ENCODE measurements around the gene FIBP. TPM values are rescaled to one million over a fixed set of nuclear protein-coding genes. Genes with fewer than 3 reads are reported as not detected.

The FIBP gene
- total RNA-seq, 2 experiments from 2014 or later, result 80.4 to 89.0 TPM

GRCh38 chr11:65870307-65870658, 18.0 kb downstream of the FIBP start:
- H3K27me3 Mint-ChIP-seq (ENCODE audit: low read depth), result peaks cover 5% of the 10 kb centered on the region
- peaks cover 52% of the 10 kb centered on the region for H3K4me1 Mint-ChIP-seq (ENCODE audit: low read depth)
- ChIA-PET CTCF (interaction anchor here (1.6 to 18.4 kb wide), 3 partner anchors 10 to 158 kb away, joined by 3 to 584 read pairs (median 90); partner anchors contain the start of genes CCDC85B, CTSW, FIBP and KAT5), POLR2A (interaction anchor here (2.2 to 6.6 kb wide), 3 partner anchors 10 to 18 kb away, joined by 10 to 143 read pairs (median 20); partner anchors contain the start of genes CFL1, CTSW and MUS81)
- H3K27ac Mint-ChIP-seq, result peak overlapping the region; percentile 64
- H3K9me3 Mint-ChIP-seq (ENCODE audit: insufficient read depth), result no peaks in the 10 kb centered on the region
- peaks cover 20% of the 10 kb centered on the region for H3K36me3 Mint-ChIP-seq (ENCODE audit: low read depth)
- no peak overlapping the region for H3K4me3 Mint-ChIP-seq
- no peak for ATAC-seq
- DNase-seq, result no peak

DNA sequence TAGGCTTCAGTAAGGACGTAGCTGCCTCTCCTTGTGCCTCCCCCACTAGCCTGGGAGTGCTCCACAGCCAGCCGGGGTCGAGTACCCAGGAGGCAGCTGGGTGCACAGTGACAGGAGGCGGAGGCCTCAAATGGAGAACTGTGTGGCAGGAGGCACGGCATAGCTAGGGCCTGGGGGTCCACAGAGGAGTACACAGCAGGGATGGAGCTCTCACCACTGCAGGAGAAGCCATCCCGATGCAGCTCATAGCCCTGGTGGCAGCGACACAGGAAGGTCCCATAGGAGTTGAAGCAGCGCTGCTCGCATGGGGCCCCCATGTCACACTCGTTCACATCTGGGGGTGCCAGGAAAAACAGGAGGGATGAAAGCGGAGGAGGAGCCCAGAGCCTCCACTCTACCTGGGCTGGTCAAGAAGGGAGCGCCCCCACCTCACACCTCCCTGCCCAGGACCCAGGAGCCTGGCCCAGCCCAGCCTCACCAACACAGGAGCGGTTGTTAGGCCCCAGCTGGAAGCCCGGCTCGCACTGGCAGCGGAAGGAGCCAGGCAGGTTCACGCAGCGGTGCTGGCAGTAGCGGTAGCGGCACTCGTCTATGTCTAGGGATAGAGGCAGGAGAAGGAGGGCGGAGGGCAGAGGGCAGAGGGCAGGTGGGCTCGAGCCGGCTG, 18.5 kb downstream of the FIBP start:
- ChIA-PET POLR2A (interaction anchor here (1.3 to 6.6 kb wide), 4 partner anchors 9 to 21 kb away, joined by 6 to 143 read pairs (median 14); partner anchors contain the start of genes CCDC85B, CFL1, CTSW and MUS81), CTCF (interaction anchor here (1.4 to 18.4 kb wide), 3 partner anchors 10 to 176 kb away, joined by 3 to 584 read pairs (median 90); partner anchors contain the start of genes CCDC85B, CTSW, FIBP and MUS81)
- Mint-ChIP-seq H3K4me1 (ENCODE audit: low read depth) (peaks cover 56% of the 10 kb centered on the region), H3K4me3 (no peak overlapping the region), H3K27me3 (ENCODE audit: low read depth) (peaks cover 5% of the 10 kb centered on the region), H3K27ac (no peak overlapping the region), H3K36me3 (ENCODE audit: low read depth) (peaks cover 24% of the 10 kb centered on the region), H3K9me3 (ENCODE audit: insufficient read depth) (no peaks in the 10 kb centered on the region)
- ATAC-seq, result no peak
- DNase-seq, result no peak

- DNase-seq, result no peak
- ATAC-seq, result no peak
- peaks cover 5% of the 10 kb centered on the region for H3K27me3 Mint-ChIP-seq (ENCODE audit: low read depth)
- H3K27ac Mint-ChIP-seq, result no peak overlapping the region
- peaks cover 28% of the 10 kb centered on the region for H3K36me3 Mint-ChIP-seq (ENCODE audit: low read depth)
- ChIA-PET CTCF (interaction anchor here (1.4 to 18.4 kb wide), 3 partner anchors 9 to 177 kb away, joined by 3 to 584 read pairs (median 90); partner anchors contain the start of genes CCDC85B, CTSW, FIBP and MUS81), POLR2A (interaction anchor here (1.3 to 6.6 kb wide), 3 partner anchors 9 to 22 kb away, joined by 6 to 143 read pairs (median 9); partner anchors contain the start of genes CCDC85B, CFL1 and MUS81)
- no peak overlapping the region for H3K4me3 Mint-ChIP-seq
- H3K4me1 Mint-ChIP-seq (ENCODE audit: low read depth), result peaks cover 56% of the 10 kb centered on the region
- no peaks in the 10 kb centered on the region for H3K9me3 Mint-ChIP-seq (ENCODE audit: insufficient read depth)
Measured at GRCh38 chr11:65868907-65869306, 19.4 kb downstream of the FIBP start.

DNA sequence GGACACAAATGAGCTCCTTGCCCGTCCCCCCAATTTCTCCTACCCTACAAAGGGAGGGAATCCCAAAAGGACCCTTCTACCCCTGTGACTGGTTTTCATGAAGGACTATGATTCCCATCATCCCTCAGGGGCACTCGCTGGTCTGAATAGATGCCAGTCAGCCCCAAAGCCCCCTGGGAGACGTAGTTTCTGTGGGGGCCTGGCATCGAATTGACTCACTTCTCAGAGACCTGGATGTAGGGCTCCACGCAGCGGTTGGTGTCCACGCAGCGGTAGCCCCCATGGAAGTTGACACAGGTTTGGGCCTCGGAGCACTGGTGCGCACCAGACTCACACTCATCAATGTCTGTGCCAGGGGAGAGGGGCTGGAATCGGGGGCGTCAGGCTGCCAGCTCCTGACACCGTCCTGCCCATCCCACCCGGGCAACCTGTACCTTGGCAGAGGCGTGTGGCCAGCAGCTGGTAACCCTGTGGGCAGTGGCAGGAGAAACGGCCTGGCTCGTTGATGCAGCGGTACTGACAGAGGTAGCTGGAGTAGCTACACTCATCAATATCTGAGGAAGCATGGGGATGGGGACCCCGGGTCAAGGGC, 20.1 kb downstream of the FIBP start:
- DNase-seq (no peak), ATAC-seq (no peak)
- peaks cover 3% of the 10 kb centered on the region for H3K27me3 Mint-ChIP-seq (ENCODE audit: low read depth)
- POLR2A ChIA-PET, result interaction anchor here (1.7 to 6.6 kb wide), 2 partner anchors 8 to 16 kb away, joined by 9 to 143 read pairs; partner anchors contain the start of genes CFL1 and MUS81
- H3K27ac Mint-ChIP-seq, result no peak overlapping the region
- no peaks in the 10 kb centered on the region for H3K9me3 Mint-ChIP-seq (ENCODE audit: insufficient read depth)
- H3K4me3 Mint-ChIP-seq, result no peak overlapping the region
- H3K36me3 Mint-ChIP-seq (ENCODE audit: low read depth), result peaks cover 35% of the 10 kb centered on the region
- H3K4me1 Mint-ChIP-seq (ENCODE audit: low read depth), result peaks cover 49% of the 10 kb centered on the region
- CTCF ChIA-PET, result interaction anchor here (4.7 to 18.4 kb wide), 2 partner anchors 8 to 17 kb away, joined by 90 to 584 read pairs; partner anchors contain the start of genes CCDC85B, CTSW, FIBP and MUS81

- H3K9me3 Mint-ChIP-seq (ENCODE audit: insufficient read depth), result no peaks in the 10 kb centered on the region
- DNase-seq, result no peak
Measured at GRCh38 chr11:65867284-65868071, 20.8 kb downstream of the FIBP start.

DNA sequence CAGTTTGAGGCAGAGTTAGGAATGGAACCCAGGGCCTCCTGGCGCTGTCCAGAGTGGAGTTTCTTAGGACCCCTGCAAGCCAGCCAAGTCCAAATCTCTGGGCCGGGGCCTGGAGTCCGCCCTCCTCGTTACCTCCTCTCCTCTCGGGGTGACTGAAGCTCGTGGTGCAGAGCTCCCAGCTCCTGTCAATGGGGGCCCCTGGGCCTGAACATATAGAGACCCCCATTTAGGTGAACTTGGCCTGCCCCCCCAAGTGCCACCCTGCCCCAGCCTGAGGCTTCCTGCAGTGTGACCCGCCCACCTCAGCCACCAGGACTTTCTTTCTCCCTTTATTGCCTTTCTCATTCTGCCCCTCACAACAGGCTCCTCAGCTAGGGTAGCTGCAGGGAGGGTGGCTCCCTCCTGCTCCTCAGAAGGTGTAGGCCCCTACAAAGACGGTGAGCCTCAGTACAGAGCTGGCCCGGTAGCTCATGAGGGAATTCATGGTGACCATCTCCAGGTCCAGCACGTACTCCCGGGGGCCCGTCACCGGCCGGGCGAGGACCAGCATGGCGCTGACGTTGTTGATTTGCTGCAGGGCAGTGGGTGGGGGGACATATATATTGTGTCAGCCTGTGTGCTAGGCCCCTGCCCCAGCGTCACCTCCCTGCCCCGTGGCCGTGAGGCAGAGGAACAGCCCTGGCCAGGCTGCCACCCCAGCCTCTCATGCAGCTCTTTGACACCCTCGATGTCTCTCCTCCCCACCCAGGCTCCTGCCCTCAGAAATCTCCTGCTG, 21.6 kb downstream of the FIBP start:
- peaks cover 55% of the 10 kb centered on the region for H3K4me1 Mint-ChIP-seq (ENCODE audit: low read depth)
- no peaks in the 10 kb centered on the region for H3K9me3 Mint-ChIP-seq (ENCODE audit: insufficient read depth)
- no peak overlapping the region for H3K27ac Mint-ChIP-seq
- ChIA-PET CTCF (interaction anchor here (1.0 to 18.4 kb wide), 2 partner anchors 15 to 18 kb away, joined by 3 to 584 read pairs; partner anchors contain the start of genes CCDC85B, CTSW and FIBP), POLR2A (interaction anchor here (0.6 to 1.6 kb wide), 4 partner anchors 13 to 24 kb away, joined by 3 to 7 read pairs (median 4); partner anchors contain the start of genes CCDC85B, CTSW and FIBP)
- ATAC-seq (no peak), DNase-seq (no peak)
- H3K27me3 Mint-ChIP-seq (ENCODE audit: low read depth), result no peaks in the 10 kb centered on the region
- H3K36me3 Mint-ChIP-seq (ENCODE audit: low read depth), result peaks cover 50% of the 10 kb centered on the region
- no peak overlapping the region for H3K4me3 Mint-ChIP-seq

More at GRCh38 chr11:65867284-65868071, 20.8 kb downstream of the FIBP start:
- ATAC-seq, result no peak
- H3K4me1 Mint-ChIP-seq (ENCODE audit: low read depth), result peaks cover 51% of the 10 kb centered on the region
- ChIA-PET CTCF (interaction anchor here (18.4 kb wide), 1 partner anchor 18 kb away, joined by 584 read pairs; the partner anchor contains the start of genes CCDC85B, CTSW and FIBP), POLR2A (interaction anchor here (1.5 to 1.7 kb wide), 2 partner anchors 15 to 21 kb away, joined by 4 to 9 read pairs; partner anchors contain the start of gene FIBP)
- H3K36me3 Mint-ChIP-seq (ENCODE audit: low read depth), result peaks cover 42% of the 10 kb centered on the region
- no peak overlapping the region for H3K4me3 Mint-ChIP-seq
- H3K27me3 Mint-ChIP-seq (ENCODE audit: low read depth), result no peaks in the 10 kb centered on the region
- no peak overlapping the region for H3K27ac Mint-ChIP-seq

- no peak for DNase-seq
- H3K27me3 Mint-ChIP-seq (ENCODE audit: low read depth), result no peaks in the 10 kb centered on the region
Measured at GRCh38 chr11:65865550-65866172, 22.6 kb downstream of the FIBP start.

DNA sequence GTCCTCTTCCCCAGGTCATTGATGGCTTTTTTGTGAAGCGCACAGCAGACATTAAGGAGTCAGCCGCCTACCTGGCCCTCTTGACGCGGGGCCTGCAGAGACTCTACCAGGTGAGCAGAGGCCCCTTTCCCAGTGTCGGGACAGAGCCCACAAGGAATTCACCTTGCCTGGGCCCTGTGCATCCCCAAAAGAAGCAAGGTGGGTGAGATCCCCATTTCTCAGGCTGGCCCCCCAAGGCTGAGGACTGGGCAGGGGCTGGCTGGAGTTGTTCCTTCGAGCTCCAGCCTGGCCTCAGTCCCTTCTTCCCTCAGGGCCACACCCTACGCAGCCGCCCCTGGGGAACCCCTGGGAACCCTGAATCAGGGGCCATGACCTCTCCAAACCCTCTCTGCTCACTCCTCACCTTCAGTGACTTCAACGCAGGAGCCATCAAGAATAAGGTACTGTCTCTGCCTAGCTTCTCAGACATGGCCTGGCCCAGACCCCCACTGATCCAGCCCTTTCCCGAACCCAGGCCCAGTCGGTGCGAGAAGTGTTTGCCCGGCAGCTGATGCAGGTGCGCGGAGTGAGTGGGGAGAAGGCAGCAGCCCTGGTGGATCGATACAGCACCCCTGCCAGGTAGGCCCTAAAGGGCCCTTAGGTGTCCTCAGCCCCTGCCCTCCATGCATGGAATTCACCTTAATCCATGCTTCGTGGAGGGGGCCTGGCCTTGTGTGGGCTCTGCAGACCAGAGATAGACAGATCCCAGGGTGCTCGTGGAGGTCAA, 23.4 kb downstream of the FIBP start:
- H3K27ac Mint-ChIP-seq, result no peak overlapping the region
- H3K4me1 Mint-ChIP-seq (ENCODE audit: low read depth), result peaks cover 47% of the 10 kb centered on the region
- POLR2A ChIA-PET, result no interaction called here
- no peak overlapping the region for H3K4me3 Mint-ChIP-seq
- CTCF ChIA-PET, result interaction anchor here (18.4 kb wide), 1 partner anchor 20 kb away, joined by 584 read pairs; the partner anchor contains the start of genes CCDC85B, CTSW and FIBP
- DNase-seq, result no peak
- peaks cover 65% of the 10 kb centered on the region for H3K36me3 Mint-ChIP-seq (ENCODE audit: low read depth)
- no peak for ATAC-seq
- H3K27me3 Mint-ChIP-seq (ENCODE audit: low read depth), result no peaks in the 10 kb centered on the region
- no peaks in the 10 kb centered on the region for H3K9me3 Mint-ChIP-seq (ENCODE audit: insufficient read depth)

More at GRCh38 chr11:65865550-65866172, 22.6 kb downstream of the FIBP start:
- Mint-ChIP-seq H3K27ac (no peak overlapping the region), H3K4me1 (ENCODE audit: low read depth) (peaks cover 51% of the 10 kb centered on the region), H3K9me3 (ENCODE audit: insufficient read depth) (no peaks in the 10 kb centered on the region), H3K4me3 (no peak overlapping the region), H3K36me3 (ENCODE audit: low read depth) (peaks cover 60% of the 10 kb centered on the region)
- CTCF ChIA-PET, result interaction anchor here (1.0 to 18.4 kb wide), 2 partner anchors 14 to 19 kb away, joined by 3 to 584 read pairs; partner anchors contain the start of genes CCDC85B, CTSW and FIBP
- POLR2A ChIA-PET, result interaction anchor here (0.7 to 1.6 kb wide), 2 partner anchors 14 to 16 kb away, joined by 3 to 7 read pairs; partner anchors contain the start of gene CTSW
- no peak for ATAC-seq

- H3K4me1 Mint-ChIP-seq (ENCODE audit: low read depth), result peaks cover 44% of the 10 kb centered on the region
- H3K9me3 Mint-ChIP-seq (ENCODE audit: insufficient read depth), result no peaks in the 10 kb centered on the region
- DNase-seq, result no peak
- CTCF ChIA-PET, result interaction anchor here (18.4 kb wide), 1 partner anchor 21 kb away, joined by 584 read pairs; the partner anchor contains the start of genes CCDC85B, CTSW and FIBP
- no peaks in the 10 kb centered on the region for H3K27me3 Mint-ChIP-seq (ENCODE audit: low read depth)
- ATAC-seq, result no peak
- H3K36me3 Mint-ChIP-seq (ENCODE audit: low read depth), result peaks cover 66% of the 10 kb centered on the region
- H3K4me3 Mint-ChIP-seq, result no peak overlapping the region
- POLR2A ChIA-PET, result interaction anchor here (7.6 kb wide), 1 partner anchor 7 kb away, joined by 143 read pairs; the partner anchor contains the start of gene EFEMP2
- no peak overlapping the region for H3K27ac Mint-ChIP-seq
Measured at GRCh38 chr11:65863889-65864705, 24.2 kb downstream of the FIBP start.
